NB4 (cell line): ENCODE measurements around the gene TECTB.

Source experiments
- CTCF ChIP-seq: IDR thresholded peaks from one replicate; pipeline ENCODE4 v1.5.1; 2012; ENCODE audit warnings: low read depth, low read length
- MAX ChIP-seq: IDR thresholded peaks from 2 replicates; pipeline ENCODE4 v1.6.1; 2011; ENCODE audit warnings: low read depth, low read length
- MYC ChIP-seq: IDR thresholded peaks from 2 replicates; pipeline ENCODE4 v1.6.1; 2011; ENCODE audit warnings: low read depth, low read length
- POLR2A ChIP-seq: IDR thresholded peaks from 2 replicates; pipeline ENCODE4 v1.6.1; 2011; ENCODE audit warnings: mild to moderate bottlenecking; ENCODE audit not compliant: insufficient read length; ENCODE audit errors: extremely low read depth

GRCh38 chr10:112333452-112333851 is 50.3 kb downstream of the TECTB start:
- TF ChIP-seq POLR2A (no peak), CTCF (no peak), MYC (no peak), MAX (no peak)
